GM20000 (cell line): ENCODE data around the gene TTC19.
A peak's percentile ranks its signal among the peaks of the same experiment; 100 is the strongest.

ENCODE experiments used
- DNase-seq: peaks from one replicate; pipeline ENCODE4 v3.0.0; 2012; ENCODE audit warnings: low spot score
- TF ChIP-seq, protein P1 (sequence below): IDR thresholded peaks from 2 replicates; pipeline ENCODE4 v1.5.1; 2012; ENCODE audit warnings: mild to moderate bottlenecking, control low read depth; ENCODE audit errors: extremely low read depth, missing control alignments

Gene TTC19, protein sequence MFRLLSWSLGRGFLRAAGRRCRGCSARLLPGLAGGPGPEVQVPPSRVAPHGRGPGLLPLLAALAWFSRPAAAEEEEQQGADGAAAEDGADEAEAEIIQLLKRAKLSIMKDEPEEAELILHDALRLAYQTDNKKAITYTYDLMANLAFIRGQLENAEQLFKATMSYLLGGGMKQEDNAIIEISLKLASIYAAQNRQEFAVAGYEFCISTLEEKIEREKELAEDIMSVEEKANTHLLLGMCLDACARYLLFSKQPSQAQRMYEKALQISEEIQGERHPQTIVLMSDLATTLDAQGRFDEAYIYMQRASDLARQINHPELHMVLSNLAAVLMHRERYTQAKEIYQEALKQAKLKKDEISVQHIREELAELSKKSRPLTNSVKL

GRCh38 chr17:15999141-15999973, at the start of gene TTC19, which contains the start of gene ZSWIM7:
TSS of gene TTC19 (plus strand) at chr17:15999824. CDS start at chr17:15999849, 25 bp downstream.
TSS of gene ZSWIM7 (minus strand) at chr17:15999704. CDS start at chr17:15999594, 110 bp downstream.
- TF ChIP-seq, protein P1, sequence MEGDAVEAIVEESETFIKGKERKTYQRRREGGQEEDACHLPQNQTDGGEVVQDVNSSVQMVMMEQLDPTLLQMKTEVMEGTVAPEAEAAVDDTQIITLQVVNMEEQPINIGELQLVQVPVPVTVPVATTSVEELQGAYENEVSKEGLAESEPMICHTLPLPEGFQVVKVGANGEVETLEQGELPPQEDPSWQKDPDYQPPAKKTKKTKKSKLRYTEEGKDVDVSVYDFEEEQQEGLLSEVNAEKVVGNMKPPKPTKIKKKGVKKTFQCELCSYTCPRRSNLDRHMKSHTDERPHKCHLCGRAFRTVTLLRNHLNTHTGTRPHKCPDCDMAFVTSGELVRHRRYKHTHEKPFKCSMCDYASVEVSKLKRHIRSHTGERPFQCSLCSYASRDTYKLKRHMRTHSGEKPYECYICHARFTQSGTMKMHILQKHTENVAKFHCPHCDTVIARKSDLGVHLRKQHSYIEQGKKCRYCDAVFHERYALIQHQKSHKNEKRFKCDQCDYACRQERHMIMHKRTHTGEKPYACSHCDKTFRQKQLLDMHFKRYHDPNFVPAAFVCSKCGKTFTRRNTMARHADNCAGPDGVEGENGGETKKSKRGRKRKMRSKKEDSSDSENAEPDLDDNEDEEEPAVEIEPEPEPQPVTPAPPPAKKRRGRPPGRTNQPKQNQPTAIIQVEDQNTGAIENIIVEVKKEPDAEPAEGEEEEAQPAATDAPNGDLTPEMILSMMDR: peak; percentile 3
- DNase-seq: peak; percentile 99

DNA sequence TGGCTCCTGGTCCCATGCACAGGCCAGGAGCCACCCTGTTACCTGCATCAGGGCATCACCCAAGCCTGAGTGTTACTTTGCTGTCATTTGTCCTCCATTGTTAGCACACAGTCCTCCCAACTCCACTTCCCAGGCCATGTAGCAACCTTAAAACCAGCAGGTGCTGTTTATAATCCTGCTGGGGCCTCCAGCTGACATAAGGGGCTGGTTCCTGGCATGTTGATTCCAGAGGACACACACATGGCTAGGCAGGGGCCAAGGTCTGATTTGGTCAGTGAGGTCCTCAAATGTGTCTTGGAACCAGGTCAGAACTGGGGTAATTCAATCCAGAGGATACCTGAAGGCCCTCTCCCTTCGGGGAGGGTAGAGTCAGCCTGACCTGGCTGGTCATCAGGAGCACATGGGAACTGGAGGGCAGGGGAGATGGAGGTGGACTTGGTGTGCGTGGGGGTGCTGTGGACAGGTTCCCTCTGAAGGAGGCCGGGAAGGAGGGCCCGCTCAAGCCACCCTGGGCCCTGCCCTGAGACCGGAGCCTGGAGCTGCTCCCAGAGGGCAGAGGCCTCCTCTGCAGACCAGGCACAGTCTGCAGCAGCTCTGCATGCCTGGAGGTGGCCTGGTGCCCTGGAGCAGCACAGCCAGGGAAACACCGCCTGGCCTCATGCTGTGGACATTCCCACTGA, 48.1 kb upstream of the TTC19 start:
- TF ChIP-seq, protein P1: no peak
- no peak for DNase-seq

GRCh38 chr17:15952048-15952532, 47.5 kb upstream of the TTC19 start:
- TF ChIP-seq, protein P1: no peak

DNA sequence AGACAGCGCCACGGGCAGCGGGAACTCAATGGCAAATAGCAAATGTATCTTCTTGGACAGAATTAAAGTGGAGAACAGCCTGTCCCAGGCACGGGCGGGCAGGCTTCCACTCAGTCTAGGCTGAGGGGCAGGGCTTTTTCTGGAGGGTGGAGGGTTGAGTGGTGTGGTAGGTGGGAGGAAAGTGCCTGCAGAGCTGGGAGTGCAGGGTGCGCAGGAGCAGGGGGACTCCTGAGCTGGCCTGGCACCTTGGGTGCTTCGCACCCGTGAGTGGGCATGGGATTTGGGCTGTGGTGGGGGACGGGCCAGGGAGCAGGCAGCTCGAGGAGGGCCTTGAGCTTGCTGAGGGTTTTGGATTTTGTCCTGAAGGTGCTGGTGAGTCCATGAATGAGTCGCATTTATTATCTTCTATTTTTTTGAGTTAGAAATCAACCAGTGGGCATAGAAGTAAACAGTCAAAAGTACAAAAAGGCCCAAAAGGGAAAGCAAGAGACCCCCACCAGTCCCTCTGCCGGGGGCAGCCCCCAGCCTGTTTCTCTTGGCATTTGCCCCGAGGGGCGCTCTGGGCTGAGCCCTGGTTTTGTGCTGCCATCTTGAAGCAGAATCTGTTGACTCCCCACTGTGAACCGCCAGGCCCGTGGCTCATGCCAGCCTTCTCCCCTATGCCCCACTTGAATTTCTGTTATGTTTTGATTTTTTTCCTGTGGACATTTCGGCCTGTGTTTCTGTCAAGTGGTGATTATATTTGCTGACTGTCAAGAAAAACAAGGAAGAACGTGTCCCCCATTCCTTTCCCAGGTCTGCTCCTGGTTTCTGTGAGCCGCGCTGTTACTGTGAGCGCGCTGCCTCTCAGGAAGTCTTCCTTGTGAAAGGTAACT, 46.5 kb upstream of the TTC19 start:
- TF ChIP-seq, protein P1: no peak
- no peak for DNase-seq

More at GRCh38 chr17:15952048-15952532, 47.5 kb upstream of the TTC19 start:
- DNase-seq: no peak

DNA sequence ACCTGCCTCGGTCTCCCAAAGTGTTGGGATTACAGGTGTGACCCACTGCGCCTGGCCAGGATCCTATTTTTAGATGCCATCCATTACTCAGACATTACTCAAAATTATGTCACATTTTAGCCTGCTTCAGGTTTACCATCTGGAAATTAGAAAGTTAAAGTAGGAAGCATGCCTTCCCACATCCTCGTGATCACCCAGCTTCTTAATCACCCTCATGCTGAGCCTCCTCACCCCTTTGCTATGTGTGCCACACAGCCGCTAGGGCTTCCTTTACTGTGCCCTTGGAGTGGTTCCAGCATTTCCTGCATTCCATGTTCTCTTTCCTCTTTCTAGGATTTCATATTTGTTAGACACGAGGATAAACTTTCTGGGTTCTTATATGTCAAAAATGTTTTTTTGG, 45.4 kb upstream of the TTC19 start:
- TF ChIP-seq, protein P1: no peak
- DNase-seq: no peak

DNA sequence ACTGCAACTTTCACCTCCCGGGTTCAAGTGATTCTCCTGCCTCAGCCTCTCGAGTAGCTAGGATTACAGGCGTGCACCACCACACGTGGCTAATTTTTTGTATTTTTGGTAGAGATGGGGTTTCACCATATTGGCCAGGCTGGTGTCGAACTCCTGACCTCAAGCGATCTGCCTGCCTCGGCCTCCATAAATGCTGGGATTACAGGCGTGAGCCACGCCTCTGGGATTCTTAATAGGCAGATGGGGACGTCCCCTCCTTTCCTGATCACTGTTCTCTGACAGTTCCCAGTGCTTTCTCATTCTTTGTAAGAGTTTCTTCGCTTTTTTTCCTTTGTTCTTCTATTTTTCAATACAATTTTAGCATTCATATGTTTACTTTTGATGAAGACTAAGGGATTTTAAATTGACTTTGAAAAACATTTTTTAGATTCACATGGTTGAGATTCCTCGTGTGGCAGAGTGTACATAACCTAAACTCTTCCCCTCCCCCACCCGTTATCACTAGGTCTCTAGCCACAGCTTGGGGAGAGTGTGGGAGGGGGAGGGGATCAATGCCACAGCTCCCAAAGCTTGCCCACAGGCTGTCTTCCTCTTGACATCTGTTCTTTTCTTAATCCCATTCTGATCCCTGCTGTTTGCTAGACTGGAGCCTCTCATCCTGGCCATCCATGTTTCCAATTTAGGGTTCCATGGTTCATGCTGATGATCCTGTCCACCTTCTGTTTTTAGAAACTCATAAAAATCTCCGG, 43.7 kb upstream of the TTC19 start:
- TF ChIP-seq, protein P1: no peak
- no peak for DNase-seq
